ENCODE measurements around the gene OLFM2.

GRCh38 chr19:9923440-9923839 is 12.9 kb downstream of the OLFM2 start:
- TF ChIP-seq POLR2AphosphoS5 (IDR thresholded peaks at IDR 0.05; ENCODE audit: insufficient read depth in 1 of 2, low read depth in 1 of 2): no peak
- no peak for TF ChIP-seq CTCF (IDR thresholded peaks at IDR 0.05)
- no peak for TF ChIP-seq POLR2A (IDR thresholded peaks at IDR 0.05)
